ENCODE measurements around the gene IL5. TPM values are rescaled to one million over a fixed set of nuclear protein-coding genes. Genes with fewer than 3 reads are reported as not detected.

IL5 gene
- total and polyA plus RNA-seq, 2 experiments from 2014 or later: not detected

DNA sequence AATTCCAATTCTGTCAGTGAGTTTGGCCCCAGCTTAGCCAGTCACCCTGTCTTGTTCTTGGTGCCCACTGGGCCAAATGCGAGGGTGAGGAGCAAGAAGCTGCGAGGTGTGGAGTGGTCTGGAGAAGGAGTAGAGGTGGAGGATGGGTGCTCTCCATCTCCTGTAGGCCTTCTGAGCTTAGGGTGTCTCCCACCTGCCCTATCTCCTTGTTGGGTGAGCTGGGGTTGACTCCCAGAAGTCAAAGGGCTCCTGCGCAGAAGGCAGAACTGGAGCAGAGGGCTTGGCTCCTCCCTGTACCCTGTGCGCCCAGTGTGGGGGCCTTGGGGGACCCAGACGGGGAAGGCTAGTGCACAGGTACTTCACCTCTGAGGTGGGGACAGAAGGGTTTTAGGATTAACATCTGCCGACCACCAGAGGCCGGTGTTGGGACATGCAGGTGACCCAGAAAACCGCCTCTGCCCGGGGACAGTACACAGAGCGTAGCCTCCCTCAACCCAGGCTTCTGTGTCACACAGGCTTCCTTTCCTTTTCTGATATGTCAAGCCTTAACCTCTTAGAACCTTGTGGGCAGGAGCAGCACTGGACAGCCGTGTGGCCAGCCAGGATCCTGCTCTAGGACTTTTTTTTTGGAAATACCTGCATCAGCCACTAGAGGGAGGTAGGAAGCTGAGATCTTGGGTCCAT lies 16.9 kb downstream of the IL5 start:
- H3K27me3 ChIP-seq (ENCODE audit: insufficient read depth): no peaks in the 10 kb centered on the region
- no peaks in the 10 kb centered on the region for H4K20me1 ChIP-seq (replicated peaks; ENCODE audit: insufficient read depth)
- peak overlapping the region; percentile 24; the same call in 1 of the 2 replicates for H3K4me2 ChIP-seq
- peak; percentile 92 for ATAC-seq
- H3K27me3 Mint-ChIP-seq (ENCODE audit: insufficient read depth, low read depth, poor library complexity): peaks cover 11% of the 10 kb centered on the region
- H3K79me2 ChIP-seq (replicated peaks; ENCODE audit: insufficient read depth): no peaks in the 10 kb centered on the region
- no peaks in the 10 kb centered on the region for H3K4me1 ChIP-seq (ENCODE audit: insufficient read depth)
- DNase-seq (ENCODE audit: low spot score): peak; percentile 90
- H3K4me3 Mint-ChIP-seq: peak overlapping the region; percentile 51; the same call in 2 of the 3 replicates
- H3K27ac Mint-ChIP-seq: no peak overlapping the region
- H3K9me3 Mint-ChIP-seq: peaks cover 3% of the 10 kb centered on the region; the same call in 1 of the 3 replicates
- no peaks in the 10 kb centered on the region for H3F3A ChIP-seq (replicated peaks; ENCODE audit: low read depth)
- peak overlapping the region; percentile 21; the same call in 1 of the 2 replicates for H3K4me3 ChIP-seq
- no peaks in the 10 kb centered on the region for H3K36me3 Mint-ChIP-seq (ENCODE audit: low read depth)
- H2AFZ ChIP-seq: peak overlapping the region; percentile 34; the same call in 1 of the 2 replicates
- H3K36me3 ChIP-seq (ENCODE audit: insufficient read depth): no peaks in the 10 kb centered on the region
- H3K9me2 ChIP-seq (ENCODE audit: insufficient read depth): no peaks in the 10 kb centered on the region
- TF ChIP-seq, protein P1, sequence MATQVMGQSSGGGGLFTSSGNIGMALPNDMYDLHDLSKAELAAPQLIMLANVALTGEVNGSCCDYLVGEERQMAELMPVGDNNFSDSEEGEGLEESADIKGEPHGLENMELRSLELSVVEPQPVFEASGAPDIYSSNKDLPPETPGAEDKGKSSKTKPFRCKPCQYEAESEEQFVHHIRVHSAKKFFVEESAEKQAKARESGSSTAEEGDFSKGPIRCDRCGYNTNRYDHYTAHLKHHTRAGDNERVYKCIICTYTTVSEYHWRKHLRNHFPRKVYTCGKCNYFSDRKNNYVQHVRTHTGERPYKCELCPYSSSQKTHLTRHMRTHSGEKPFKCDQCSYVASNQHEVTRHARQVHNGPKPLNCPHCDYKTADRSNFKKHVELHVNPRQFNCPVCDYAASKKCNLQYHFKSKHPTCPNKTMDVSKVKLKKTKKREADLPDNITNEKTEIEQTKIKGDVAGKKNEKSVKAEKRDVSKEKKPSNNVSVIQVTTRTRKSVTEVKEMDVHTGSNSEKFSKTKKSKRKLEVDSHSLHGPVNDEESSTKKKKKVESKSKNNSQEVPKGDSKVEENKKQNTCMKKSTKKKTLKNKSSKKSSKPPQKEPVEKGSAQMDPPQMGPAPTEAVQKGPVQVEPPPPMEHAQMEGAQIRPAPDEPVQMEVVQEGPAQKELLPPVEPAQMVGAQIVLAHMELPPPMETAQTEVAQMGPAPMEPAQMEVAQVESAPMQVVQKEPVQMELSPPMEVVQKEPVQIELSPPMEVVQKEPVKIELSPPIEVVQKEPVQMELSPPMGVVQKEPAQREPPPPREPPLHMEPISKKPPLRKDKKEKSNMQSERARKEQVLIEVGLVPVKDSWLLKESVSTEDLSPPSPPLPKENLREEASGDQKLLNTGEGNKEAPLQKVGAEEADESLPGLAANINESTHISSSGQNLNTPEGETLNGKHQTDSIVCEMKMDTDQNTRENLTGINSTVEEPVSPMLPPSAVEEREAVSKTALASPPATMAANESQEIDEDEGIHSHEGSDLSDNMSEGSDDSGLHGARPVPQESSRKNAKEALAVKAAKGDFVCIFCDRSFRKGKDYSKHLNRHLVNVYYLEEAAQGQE (IDR thresholded peaks at IDR 0.05; ENCODE audit: unreplicated experiment): no peak
- TF ChIP-seq, protein P2, sequence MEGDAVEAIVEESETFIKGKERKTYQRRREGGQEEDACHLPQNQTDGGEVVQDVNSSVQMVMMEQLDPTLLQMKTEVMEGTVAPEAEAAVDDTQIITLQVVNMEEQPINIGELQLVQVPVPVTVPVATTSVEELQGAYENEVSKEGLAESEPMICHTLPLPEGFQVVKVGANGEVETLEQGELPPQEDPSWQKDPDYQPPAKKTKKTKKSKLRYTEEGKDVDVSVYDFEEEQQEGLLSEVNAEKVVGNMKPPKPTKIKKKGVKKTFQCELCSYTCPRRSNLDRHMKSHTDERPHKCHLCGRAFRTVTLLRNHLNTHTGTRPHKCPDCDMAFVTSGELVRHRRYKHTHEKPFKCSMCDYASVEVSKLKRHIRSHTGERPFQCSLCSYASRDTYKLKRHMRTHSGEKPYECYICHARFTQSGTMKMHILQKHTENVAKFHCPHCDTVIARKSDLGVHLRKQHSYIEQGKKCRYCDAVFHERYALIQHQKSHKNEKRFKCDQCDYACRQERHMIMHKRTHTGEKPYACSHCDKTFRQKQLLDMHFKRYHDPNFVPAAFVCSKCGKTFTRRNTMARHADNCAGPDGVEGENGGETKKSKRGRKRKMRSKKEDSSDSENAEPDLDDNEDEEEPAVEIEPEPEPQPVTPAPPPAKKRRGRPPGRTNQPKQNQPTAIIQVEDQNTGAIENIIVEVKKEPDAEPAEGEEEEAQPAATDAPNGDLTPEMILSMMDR (conservative IDR thresholded peaks at IDR 0.05; ENCODE audit: low read depth in 2 of 2): peak; percentile 68 to 97
- TF ChIP-seq ZNF114 (CRISPR knock-in tag; IDR thresholded peaks at IDR 0.05) (no peak), NANOG (IDR thresholded peaks at IDR 0.05; ENCODE audit: borderline replicate concordance) (no peak), CREB1 (CRISPR knock-in tag; IDR thresholded peaks at IDR 0.05; ENCODE audit: low read depth) (no peak)
- H3K4me1 Mint-ChIP-seq: no peaks in the 10 kb centered on the region
- no peak overlapping the region for H3K27ac ChIP-seq (ENCODE audit: low read depth)

DNA sequence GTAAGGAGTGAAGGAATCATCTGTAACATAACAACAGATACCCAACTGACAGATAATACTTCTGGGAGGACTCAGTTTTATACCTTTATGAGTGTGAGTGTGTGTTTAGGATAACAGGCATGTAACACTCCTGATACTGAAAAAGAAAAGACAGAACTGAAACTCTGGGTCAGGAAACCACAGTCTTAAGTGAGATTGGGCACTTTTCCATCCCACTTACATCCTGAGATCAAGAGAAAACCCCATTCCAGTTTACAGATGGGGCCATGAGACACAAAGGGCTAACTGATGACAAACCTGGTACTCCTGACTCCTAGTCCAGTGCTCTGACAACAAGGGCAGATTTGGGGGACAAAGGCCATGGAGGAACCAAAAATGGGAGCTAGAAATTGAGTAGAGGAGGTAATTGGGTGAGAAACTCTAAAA lies 18.0 kb downstream of the IL5 start:
- Histone ChIP-seq H3K4me2 (no peak overlapping the region), H3K4me3 (no peak overlapping the region), H2AFZ (no peak overlapping the region), H3K36me3 (ENCODE audit: insufficient read depth) (no peaks in the 10 kb centered on the region), H3K4me1 (ENCODE audit: insufficient read depth) (no peaks in the 10 kb centered on the region), H3K27me3 (ENCODE audit: insufficient read depth) (no peaks in the 10 kb centered on the region), H3K9me2 (ENCODE audit: insufficient read depth) (no peaks in the 10 kb centered on the region), H3K27ac (ENCODE audit: low read depth) (no peak overlapping the region), H3F3A (replicated peaks; ENCODE audit: low read depth) (no peaks in the 10 kb centered on the region), H3K79me2 (replicated peaks; ENCODE audit: insufficient read depth) (no peaks in the 10 kb centered on the region), H4K20me1 (replicated peaks; ENCODE audit: insufficient read depth) (no peaks in the 10 kb centered on the region)
- no peaks in the 10 kb centered on the region for H3K4me1 Mint-ChIP-seq
- H3K27me3 Mint-ChIP-seq (ENCODE audit: insufficient read depth, low read depth, poor library complexity): peaks cover 11% of the 10 kb centered on the region
- no peaks in the 10 kb centered on the region; the same call in 2 of the 3 replicates for H3K36me3 Mint-ChIP-seq (ENCODE audit: low read depth)
- DNase-seq (ENCODE audit: low spot score): no peak
- no peak for ATAC-seq
- no peak overlapping the region for H3K4me3 Mint-ChIP-seq
- H3K9me3 Mint-ChIP-seq: peaks cover 8% of the 10 kb centered on the region; the same call in 2 of the 3 replicates
- H3K27ac Mint-ChIP-seq: no peak overlapping the region
- TF ChIP-seq EZH2 (IDR thresholded peaks at IDR 0.05; ENCODE audit: low read depth, unreplicated experiment): no peak
- TF ChIP-seq, protein P3, sequence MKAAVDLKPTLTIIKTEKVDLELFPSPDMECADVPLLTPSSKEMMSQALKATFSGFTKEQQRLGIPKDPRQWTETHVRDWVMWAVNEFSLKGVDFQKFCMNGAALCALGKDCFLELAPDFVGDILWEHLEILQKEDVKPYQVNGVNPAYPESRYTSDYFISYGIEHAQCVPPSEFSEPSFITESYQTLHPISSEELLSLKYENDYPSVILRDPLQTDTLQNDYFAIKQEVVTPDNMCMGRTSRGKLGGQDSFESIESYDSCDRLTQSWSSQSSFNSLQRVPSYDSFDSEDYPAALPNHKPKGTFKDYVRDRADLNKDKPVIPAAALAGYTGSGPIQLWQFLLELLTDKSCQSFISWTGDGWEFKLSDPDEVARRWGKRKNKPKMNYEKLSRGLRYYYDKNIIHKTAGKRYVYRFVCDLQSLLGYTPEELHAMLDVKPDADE (IDR thresholded peaks at IDR 0.05): no peak
- TF ChIP-seq, protein P1 (IDR thresholded peaks at IDR 0.05; ENCODE audit: unreplicated experiment): no peak
- TF ChIP-seq ZNF114 (CRISPR knock-in tag; IDR thresholded peaks at IDR 0.05): no peak
- no peak for TF ChIP-seq JUNB (IDR thresholded peaks at IDR 0.05; ENCODE audit: unreplicated experiment)
- no peak for TF ChIP-seq POLR2AphosphoS5 (IDR thresholded peaks at IDR 0.05; ENCODE audit: low read depth)
- no peak for TF ChIP-seq NANOG (IDR thresholded peaks at IDR 0.05; ENCODE audit: borderline replicate concordance)
- no peak for TF ChIP-seq STAT1 (IDR thresholded peaks at IDR 0.05; ENCODE audit: unreplicated experiment)
